Choroid plexus epithelial cell (primary cell): ENCODE measurements around the gene HIPK2.
"Not testable (repeated sequence)": the region's sequence is repeated elsewhere in the genome, so short reads cannot be mapped to it uniquely, and the experiment has no call there.

Source experiments
- DNase-seq: peaks from one replicate; pipeline ENCODE4 v3.0.0-alpha.2; 2010; ENCODE audit warnings: low read depth
- H3K4me3 ChIP-seq: 2 replicates; pipeline ENCODE4 v1.5.1; 2011; ENCODE audit warnings: low read depth, mild to moderate bottlenecking, control low read depth, low read length, moderate library complexity
- CTCF ChIP-seq: conservative IDR thresholded peaks from 2 replicates; pipeline ENCODE4 v1.5.1; 2011; ENCODE audit warnings: low read depth, mild to moderate bottlenecking, control low read depth, inconsistent platforms, low read length, moderate library complexity

HIPK2 gene

GRCh38 chr7:139675127-139676125 lies 102.4 kb downstream of the HIPK2 start:
- no peak for TF ChIP-seq CTCF
- DNase-seq: peak; percentile 94

GRCh38 chr7:139674752-139675126 lies 103.1 kb downstream of the HIPK2 start:
- no peak for DNase-seq
- H3K4me3 ChIP-seq: no peak overlapping the region
- no peak for TF ChIP-seq CTCF

More at GRCh38 chr7:139675127-139676125, 102.4 kb downstream of the HIPK2 start:
- no peak overlapping the region for H3K4me3 ChIP-seq

GRCh38 chr7:139674341-139674740 lies 103.5 kb downstream of the HIPK2 start:
- no peak overlapping the region for H3K4me3 ChIP-seq
- DNase-seq: no peak
- no peak for TF ChIP-seq CTCF

- no peak for DNase-seq
- no peak for TF ChIP-seq CTCF
Observed at GRCh38 chr7:139673762-139674161, 104.0 kb downstream of the HIPK2 start.

GRCh38 chr7:139673230-139673629 lies 104.6 kb downstream of the HIPK2 start:
- TF ChIP-seq CTCF: no peak
- peak; percentile 45 for DNase-seq
- no peak overlapping the region for H3K4me3 ChIP-seq

More at GRCh38 chr7:139673762-139674161, 104.0 kb downstream of the HIPK2 start:
- no peak overlapping the region for H3K4me3 ChIP-seq

- DNase-seq: no peak
- no peak overlapping the region for H3K4me3 ChIP-seq
- no peak for TF ChIP-seq CTCF
Observed at GRCh38 chr7:139671967-139672366, 105.8 kb downstream of the HIPK2 start.

- H3K4me3 ChIP-seq, DNase-seq: not testable (repeated sequence)
Observed at GRCh38 chr7:139670662-139671061, 107.1 kb downstream of the HIPK2 start.
